IPS DF 6.9 (cell line): ENCODE data around the gene GPX7.
"Not testable (repeated sequence)": the region's sequence is repeated elsewhere in the genome, so short reads cannot be mapped to it uniquely, and the experiment has no call there.

Experiments
- DNase-seq: peaks from one replicate; pipeline ENCODE4 v3.0.0-alpha.2; 2013; ENCODE audit warnings: low read depth, low spot score
- H3K27ac ChIP-seq: one replicate; pipeline ENCODE4 v1.5.1; 2013; ENCODE audit warnings: low read length, control low read depth
- H3K27me3 ChIP-seq: 2 replicates; pipeline ENCODE4 v1.6.1; 2013; ENCODE audit warnings: mild to moderate bottlenecking, low read length; ENCODE audit not compliant: control insufficient read depth, insufficient read depth
- H3K36me3 ChIP-seq: 2 replicates; pipeline ENCODE4 v1.6.1; 2013; ENCODE audit warnings: low read length; ENCODE audit not compliant: control insufficient read depth, insufficient read depth
- H3K4me1 ChIP-seq: 2 replicates; pipeline ENCODE4 v1.6.1; 2013; ENCODE audit warnings: low read length; ENCODE audit not compliant: control insufficient read depth, insufficient read depth
- H3K4me3 ChIP-seq: 2 replicates; pipeline ENCODE4 v1.5.1; 2013; ENCODE audit warnings: mild to moderate bottlenecking, low read length
- H3K9me3 ChIP-seq: 2 replicates; pipeline ENCODE4 v1.6.1; 2013; ENCODE audit warnings: low read length, inconsistent platforms; ENCODE audit not compliant: control insufficient read depth, insufficient read depth
- WGBS: extraction: QIAGEN DNeasy Blood & Tissue Kit; methylation state at CpG from one replicate; pipeline ENCODE4 v1.1.7; 2013; ENCODE audit warnings: mixed read lengths, missing lambda C conversion rate; ENCODE audit not compliant: insufficient read length, insufficient coverage; 5-methylcytosine and 5-hydroxymethylcytosine counted together

The GPX7 gene

DNA sequence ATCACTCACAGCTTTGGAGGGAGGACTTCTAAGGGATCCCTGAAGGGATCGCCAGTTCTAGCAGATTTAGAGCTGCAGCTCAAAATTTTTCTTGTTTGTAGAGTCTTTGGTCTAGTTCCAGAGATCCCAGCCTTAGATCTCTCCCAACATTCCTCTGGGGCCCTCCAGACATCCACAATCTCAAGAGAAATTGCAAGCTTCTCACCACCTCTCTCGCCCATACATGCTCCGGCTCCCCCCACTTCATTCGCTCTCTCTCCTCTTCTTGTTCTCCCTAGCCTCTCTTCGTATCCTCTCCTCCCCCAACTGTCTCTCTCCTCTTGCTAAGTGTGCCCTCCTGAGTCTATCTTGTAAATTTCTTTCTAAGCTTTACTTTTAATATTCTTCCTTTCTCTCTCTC, 34.2 kb upstream of the GPX7 start:
- H3K4me1 ChIP-seq, result no peaks in the 10 kb centered on the region
- DNase-seq, result no peak
- H3K9me3 ChIP-seq, result no peaks in the 10 kb centered on the region
- H3K36me3 ChIP-seq, result no peaks in the 10 kb centered on the region
- no peak overlapping the region for H3K4me3 ChIP-seq
- no CpG with 5 or more reads among the region's 5 CpGs for WGBS
- no peaks in the 10 kb centered on the region for H3K27me3 ChIP-seq
- no peak overlapping the region for H3K27ac ChIP-seq

DNA sequence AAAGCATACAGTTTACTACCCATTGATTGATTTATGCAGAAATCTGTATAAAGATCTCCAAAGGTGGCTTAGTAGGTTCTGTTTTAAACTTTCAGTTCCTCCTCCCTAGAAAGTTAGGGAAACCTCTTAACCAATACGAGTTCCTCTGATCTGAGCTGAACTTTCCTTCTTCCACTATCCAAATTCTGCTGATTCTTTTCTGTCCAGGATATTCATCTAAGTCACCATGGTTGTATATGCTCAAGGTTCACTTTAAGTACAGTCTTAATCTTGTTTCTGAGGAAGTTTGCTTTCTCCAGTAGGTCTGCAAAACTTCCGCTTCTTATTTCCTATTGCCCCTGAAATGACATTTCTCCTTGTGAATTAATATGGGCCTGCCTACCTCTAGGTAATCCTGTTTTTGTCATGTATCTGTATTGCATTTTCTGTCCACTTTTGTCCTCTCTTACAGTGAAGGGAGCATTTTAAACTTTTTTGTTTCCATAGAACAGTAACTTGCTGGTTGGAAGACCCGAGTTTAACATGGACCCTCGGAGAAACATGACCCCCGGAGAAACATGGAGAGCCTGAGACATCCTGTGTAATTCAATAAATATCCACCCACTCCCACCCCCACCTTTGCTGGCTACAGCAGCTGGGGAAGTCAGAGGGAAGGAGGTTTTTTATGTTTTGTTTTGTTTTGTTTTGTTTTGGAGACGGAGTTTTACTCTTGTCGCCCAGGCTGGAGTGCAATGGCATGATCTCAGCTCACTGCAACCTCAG, 32.5 kb upstream of the GPX7 start:
- no peaks in the 10 kb centered on the region for H3K4me1 ChIP-seq
- DNase-seq, result no peak
- no CpG with 5 or more reads among the region's 7 CpGs for WGBS
- H3K36me3 ChIP-seq, result no peaks in the 10 kb centered on the region
- no peak overlapping the region for H3K4me3 ChIP-seq
- no peak overlapping the region for H3K27ac ChIP-seq
- no peaks in the 10 kb centered on the region for H3K9me3 ChIP-seq
- no peaks in the 10 kb centered on the region for H3K27me3 ChIP-seq

DNA sequence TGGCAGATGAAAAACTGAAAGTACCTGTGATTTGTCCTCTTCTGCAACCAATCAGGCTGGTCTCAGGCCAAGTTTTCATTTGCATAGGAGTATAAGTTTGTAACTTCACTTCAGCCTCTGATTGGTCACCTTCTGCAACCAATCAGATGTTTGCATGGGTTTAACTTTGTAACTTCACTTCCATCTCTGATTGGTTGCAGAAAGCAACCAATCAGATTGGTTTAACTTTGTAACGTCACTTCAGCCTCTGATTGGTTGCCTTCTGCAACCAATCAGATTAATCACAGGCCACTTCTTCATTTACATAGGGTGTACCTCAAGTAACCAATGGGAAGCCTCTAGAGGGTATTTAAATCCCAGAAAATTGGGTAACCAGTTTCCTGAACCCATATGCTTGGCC, 30.4 kb upstream of the GPX7 start:
- WGBS, result no CpG with 5 or more reads among the region's 1 CpG
- no peaks in the 10 kb centered on the region for H3K4me1 ChIP-seq
- no peak for DNase-seq
- H3K27ac ChIP-seq, result no peak overlapping the region
- H3K27me3 ChIP-seq, result no peaks in the 10 kb centered on the region
- no peaks in the 10 kb centered on the region for H3K36me3 ChIP-seq
- no peaks in the 10 kb centered on the region for H3K9me3 ChIP-seq
- no peak overlapping the region for H3K4me3 ChIP-seq

DNA sequence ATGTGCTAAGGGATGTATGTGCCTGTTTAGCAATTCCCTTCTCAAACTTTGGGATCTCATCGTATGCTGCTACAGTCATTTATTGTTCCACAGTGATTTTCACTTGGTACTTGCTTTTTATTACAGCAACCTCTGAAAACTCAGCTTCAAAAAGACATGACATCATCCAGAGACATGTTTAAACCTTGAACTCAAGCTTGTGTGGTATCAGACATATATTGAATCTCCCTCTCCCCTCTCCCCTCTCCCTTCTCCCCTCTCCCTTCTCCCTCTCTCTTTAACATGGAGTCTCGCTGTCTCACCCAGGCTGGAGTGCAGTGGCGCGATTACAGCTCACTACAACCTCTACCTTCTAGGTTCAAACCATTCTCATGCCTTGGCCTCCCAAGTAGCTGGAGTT, 29.8 kb upstream of the GPX7 start:
- H3K27me3 ChIP-seq, result no peaks in the 10 kb centered on the region
- WGBS, result no CpG with 5 or more reads among the region's 4 CpGs
- no peaks in the 10 kb centered on the region for H3K36me3 ChIP-seq
- no peak overlapping the region for H3K4me3 ChIP-seq
- no peak for DNase-seq
- no peaks in the 10 kb centered on the region for H3K4me1 ChIP-seq
- H3K27ac ChIP-seq, result no peak overlapping the region
- no peaks in the 10 kb centered on the region for H3K9me3 ChIP-seq

DNA sequence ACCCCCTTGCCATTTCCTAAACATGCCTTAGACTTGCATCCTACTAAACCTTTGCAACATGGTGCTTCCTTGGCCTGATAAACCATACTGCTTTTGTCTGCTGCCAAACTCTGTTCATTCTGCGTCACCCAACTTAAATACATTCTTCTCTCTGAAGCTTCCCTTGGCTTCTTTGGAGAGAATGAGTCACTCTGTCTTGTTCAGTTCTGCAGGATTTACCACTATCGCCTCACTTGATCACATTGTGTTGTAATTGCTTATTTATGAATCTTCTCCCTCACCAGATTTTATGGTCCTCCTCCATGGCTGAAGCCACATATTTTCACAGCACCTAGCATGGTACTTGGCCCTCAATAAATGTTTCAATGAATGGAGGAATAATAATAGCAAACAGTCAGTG, 27.6 kb upstream of the GPX7 start:
- H3K36me3 ChIP-seq, result no peaks in the 10 kb centered on the region
- H3K27me3 ChIP-seq, result no peaks in the 10 kb centered on the region
- H3K9me3 ChIP-seq, result no peaks in the 10 kb centered on the region
- H3K4me1 ChIP-seq, result no peaks in the 10 kb centered on the region
- H3K27ac ChIP-seq, result no peak overlapping the region
- no CpG with 5 or more reads among the region's 2 CpGs for WGBS
- no peak overlapping the region for H3K4me3 ChIP-seq
- no peak for DNase-seq

DNA sequence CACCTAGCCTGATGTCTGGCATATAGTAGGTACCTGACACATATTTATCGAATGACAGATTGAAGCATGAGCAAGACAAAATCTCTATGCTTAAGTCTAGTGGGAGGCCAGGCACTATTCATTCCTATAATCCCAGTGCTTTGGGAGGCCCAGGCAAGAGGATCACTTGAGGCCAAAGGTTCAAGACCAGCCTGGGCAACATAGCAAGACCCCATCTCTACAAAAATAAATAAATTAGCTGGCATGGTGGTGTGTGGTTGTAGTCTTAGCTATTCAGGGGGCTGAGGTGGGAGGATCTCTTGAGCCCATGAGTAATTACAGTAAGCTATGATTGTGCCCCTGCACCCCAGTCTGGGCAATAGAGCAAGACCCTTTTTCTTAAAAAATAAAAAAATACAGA, 26.1 kb upstream of the GPX7 start:
- H3K9me3 ChIP-seq, result no peaks in the 10 kb centered on the region
- H3K4me1 ChIP-seq, result no peaks in the 10 kb centered on the region
- no CpG with 5 or more reads among the region's 1 CpG for WGBS
- H3K27me3 ChIP-seq, result no peaks in the 10 kb centered on the region
- H3K27ac ChIP-seq, result no peak overlapping the region
- DNase-seq, result no peak
- no peak overlapping the region for H3K4me3 ChIP-seq
- no peaks in the 10 kb centered on the region for H3K36me3 ChIP-seq

DNA sequence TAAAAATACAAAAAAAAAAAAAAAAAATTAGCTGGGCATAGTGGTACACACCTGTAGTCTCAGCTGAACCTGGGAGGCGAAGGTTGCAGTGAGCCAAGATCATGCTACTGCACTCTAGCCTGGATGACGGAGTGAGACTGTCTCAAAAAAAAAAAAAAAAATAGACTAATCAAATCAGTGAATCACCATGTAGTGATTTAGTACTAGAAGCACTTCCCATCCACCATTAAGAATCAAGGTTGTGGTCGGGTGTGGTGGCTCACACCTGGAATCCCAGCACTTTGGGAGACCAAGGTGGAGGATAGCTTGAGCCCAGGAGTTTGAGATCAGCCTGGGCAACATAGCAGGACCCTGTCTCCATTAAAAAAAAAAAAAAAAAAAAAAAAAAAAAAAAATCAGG, 24.1 kb upstream of the GPX7 start:
- WGBS, result no CpG with 5 or more reads among the region's 3 CpGs
- H3K4me1 ChIP-seq, H3K36me3 ChIP-seq, H3K9me3 ChIP-seq, H3K27ac ChIP-seq, H3K27me3 ChIP-seq, DNase-seq, H3K4me3 ChIP-seq: not testable (repeated sequence)

DNA sequence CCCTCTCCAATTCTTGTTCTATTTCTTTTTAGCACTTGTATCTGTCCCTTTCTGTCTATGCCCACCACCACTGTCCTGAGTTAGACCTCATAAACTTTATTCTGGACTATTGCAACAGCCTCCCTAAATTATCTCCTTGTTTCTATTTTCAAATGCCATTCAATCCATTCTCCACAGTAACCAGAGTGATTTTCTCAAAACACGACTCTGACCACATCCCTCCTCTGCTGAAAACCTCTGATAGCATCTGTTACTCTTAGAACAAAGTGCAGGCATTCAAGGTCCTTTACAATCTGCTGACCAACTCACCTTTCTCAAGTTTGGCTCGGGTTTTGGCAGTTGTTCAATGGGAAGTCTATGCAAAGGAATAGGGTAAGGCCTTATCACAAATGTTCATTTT, 22.8 kb upstream of the GPX7 start:
- Histone ChIP-seq H3K4me1 (no peaks in the 10 kb centered on the region), H3K27ac (no peak overlapping the region), H3K27me3 (no peaks in the 10 kb centered on the region), H3K36me3 (no peaks in the 10 kb centered on the region), H3K9me3 (no peaks in the 10 kb centered on the region), H3K4me3 (no peak overlapping the region)
- WGBS, result no CpG with 5 or more reads among the region's 2 CpGs
- DNase-seq, result no peak

DNA sequence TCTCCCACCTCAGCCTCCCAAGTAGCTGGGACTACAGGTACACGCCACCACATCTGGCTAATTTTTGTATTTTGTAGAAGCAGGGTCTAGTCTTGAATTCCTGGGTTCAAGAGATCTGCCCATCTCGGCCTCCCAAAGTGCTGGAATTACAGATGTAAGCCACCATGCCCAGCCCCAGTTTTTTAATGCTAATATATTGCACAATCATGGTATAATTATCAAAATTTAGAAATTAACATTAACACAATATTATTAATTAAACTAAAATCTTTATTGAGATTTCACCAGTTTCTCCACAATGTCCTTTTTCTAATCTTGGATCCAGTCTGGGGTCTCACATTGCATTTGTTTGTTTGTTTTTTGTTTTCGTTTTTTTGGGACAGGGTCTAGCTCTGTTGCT, 21.9 kb upstream of the GPX7 start:
- Histone ChIP-seq H3K36me3 (no peaks in the 10 kb centered on the region), H3K4me1 (no peaks in the 10 kb centered on the region), H3K27ac (no peak overlapping the region), H3K4me3 (no peak overlapping the region), H3K9me3 (no peaks in the 10 kb centered on the region), H3K27me3 (no peaks in the 10 kb centered on the region)
- no CpG with 5 or more reads among the region's 3 CpGs for WGBS
- no peak for DNase-seq

DNA sequence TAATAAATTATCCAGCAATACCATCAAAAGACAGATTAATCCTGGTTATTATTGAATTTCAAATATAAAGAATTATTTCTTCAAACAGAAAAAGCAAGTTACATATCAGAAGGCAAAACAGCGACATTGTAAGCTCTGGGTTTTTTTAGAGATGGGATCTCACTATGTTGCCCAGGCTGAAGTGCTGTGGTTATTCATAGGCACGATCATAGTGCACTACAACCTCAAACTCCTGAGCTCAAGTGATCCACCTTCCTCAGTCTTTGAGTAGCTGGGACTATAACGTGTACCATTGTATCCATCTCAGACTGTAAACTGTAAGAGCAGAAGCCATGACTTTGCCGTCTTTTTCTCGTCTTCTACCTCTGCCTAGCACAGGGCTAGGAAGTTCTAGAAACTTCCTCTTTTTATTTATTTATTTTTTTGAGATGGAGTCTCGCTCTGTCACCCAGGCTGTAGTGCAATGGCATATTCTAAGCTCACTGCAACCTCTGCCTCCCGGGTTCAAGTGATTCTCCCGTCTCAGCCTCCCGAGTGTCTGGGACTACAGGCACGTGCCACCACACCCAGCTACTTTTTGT, 20.0 kb upstream of the GPX7 start:
- WGBS, result no CpG with 5 or more reads among the region's 10 CpGs
- H3K4me3 ChIP-seq, result no peak overlapping the region

DNA sequence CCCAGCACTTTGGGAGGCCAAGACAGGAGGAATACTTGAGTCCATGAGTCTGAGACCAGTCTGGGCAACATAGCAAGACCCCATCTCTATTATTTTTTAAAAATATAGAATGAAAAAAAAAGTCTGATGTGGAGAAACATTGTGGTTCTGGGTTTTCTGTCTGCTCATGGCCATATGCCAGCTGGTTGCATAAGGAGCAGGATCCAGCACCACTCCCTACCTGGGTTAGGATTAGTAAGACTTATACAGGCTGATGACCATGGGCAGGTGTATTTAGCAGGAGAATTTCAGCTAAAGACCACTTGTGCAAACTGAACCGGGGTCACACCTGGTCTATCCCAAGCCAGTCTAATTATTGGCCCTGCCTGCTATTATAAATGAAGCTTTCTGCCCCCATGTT, 16.7 kb upstream of the GPX7 start:
- no peak overlapping the region for H3K4me3 ChIP-seq
- H3K27ac ChIP-seq, result no peak overlapping the region
- H3K9me3 ChIP-seq, result no peaks in the 10 kb centered on the region
- no CpG with 5 or more reads among the region's 1 CpG for WGBS
- H3K27me3 ChIP-seq, result no peaks in the 10 kb centered on the region
- no peaks in the 10 kb centered on the region for H3K36me3 ChIP-seq
- H3K4me1 ChIP-seq, result no peaks in the 10 kb centered on the region
- no peak for DNase-seq

More for the DNA sequence above, 20.0 kb upstream of the GPX7 start:
- H3K9me3 ChIP-seq, result no peaks in the 10 kb centered on the region
- no peaks in the 10 kb centered on the region for H3K27me3 ChIP-seq
- H3K36me3 ChIP-seq, result no peaks in the 10 kb centered on the region
- no peak for DNase-seq
- H3K4me1 ChIP-seq, result no peaks in the 10 kb centered on the region
- no peak overlapping the region for H3K27ac ChIP-seq
